HG03575 (cell line): ENCODE data around the gene FBXO42.
"Not testable (repeated sequence)": the region's sequence is repeated elsewhere in the genome, so short reads cannot be mapped to it uniquely, and the experiment has no call there.

Experiments
- ATAC-seq: cut with Tn5 transposase; IDR thresholded peaks from one replicate; pipeline ENCODE4 v1.9.1; 2021; ENCODE audit not compliant: unreplicated experiment, insufficient number of reproducible peaks, low FRiP score; ENCODE audit errors: extremely low read depth

FBXO42 gene

GRCh38 chr1:16232316-16232710, 120.0 kb downstream of the FBXO42 start:
- ATAC-seq: no peak

- no peak for ATAC-seq
Measured at GRCh38 chr1:16231331-16232315, 120.7 kb downstream of the FBXO42 start.

GRCh38 chr1:16230744-16231143, 121.5 kb downstream of the FBXO42 start:
- ATAC-seq: no peak

GRCh38 chr1:16229976-16230740, 122.1 kb downstream of the FBXO42 start:
- ATAC-seq: no peak

GRCh38 chr1:16226490-16227179, 125.6 kb downstream of the FBXO42 start:
- ATAC-seq: no peak

GRCh38 chr1:16226129-16226489, 126.2 kb downstream of the FBXO42 start:
- no peak for ATAC-seq

- ATAC-seq: no peak
Measured at GRCh38 chr1:16224472-16224871, 127.8 kb downstream of the FBXO42 start.

GRCh38 chr1:16222716-16223115, 129.6 kb downstream of the FBXO42 start:
- ATAC-seq: not testable (repeated sequence)

GRCh38 chr1:16221499-16221898, 130.8 kb downstream of the FBXO42 start:
- ATAC-seq: no peak

GRCh38 chr1:16219968-16220500, 132.2 kb downstream of the FBXO42 start:
- ATAC-seq: no peak

- ATAC-seq: no peak
Measured at GRCh38 chr1:16218674-16219071, 133.6 kb downstream of the FBXO42 start.

GRCh38 chr1:16218014-16218673, 134.1 kb downstream of the FBXO42 start:
- no peak for ATAC-seq

- ATAC-seq: no peak
Measured at GRCh38 chr1:16217061-16217785, 135.1 kb downstream of the FBXO42 start.

- no peak for ATAC-seq
Measured at GRCh38 chr1:16215882-16216753, 136.2 kb downstream of the FBXO42 start.

GRCh38 chr1:16215240-16215639, 137.0 kb downstream of the FBXO42 start:
- ATAC-seq: not testable (repeated sequence)

- ATAC-seq: not testable (repeated sequence)
Measured at GRCh38 chr1:16213544-16213943, 138.7 kb downstream of the FBXO42 start.

GRCh38 chr1:16213013-16213412, 139.3 kb downstream of the FBXO42 start:
- ATAC-seq: no peak
